HepG2 (cell line): ENCODE data around the gene PRKCZ. TPM values are rescaled to one million over a fixed set of nuclear protein-coding genes. Genes with fewer than 3 reads are reported as not detected.

Source experiments
- ATAC-seq: fragments of 200-7000 bp; cut with Tn5 transposase; 3 replicates; pipeline ENCODE4 v1.9.1; 2020; ENCODE audit warnings: mild to moderate bottlenecking, moderate library complexity
- BruUV-seq: library from RNA; stranded (reverse); fragments of 400-500 nt; replicated peaks from 2 replicates; lab custom pipeline; 2021; lab: Mats Ljungman, UMichigan
- CTCF ChIA-PET: fragments of 300-600 bp; formaldehyde crosslinking; extraction: SDS; loops from one replicate; lab custom pipeline; 2021; ENCODE audit warnings: low total read pairs, inconsistent platforms, low intra/inter-chr PET ratio; lab: Yijun Ruan, JAX
- POLR2A ChIA-PET: fragments of 350-600 bp; sonication (Branson Sonifier 250); formaldehyde crosslinking; loops from one replicate; lab custom pipeline; 2020; ENCODE audit warnings: antibody characterized with exemption, inconsistent platforms; lab: Yijun Ruan, JAX
- DNase-seq: peaks from one replicate; pipeline ENCODE4 v3.0.0-alpha.2; 2015; ENCODE audit warnings: low spot score
- FAIRE-seq: peaks from 3 replicates; lab custom pipeline; 2011; peaks lifted over from hg19 to GRCh38; lab: Jason Lieb, UNC
- H2AFZ ChIP-seq: one replicate; pipeline ENCODE4 v1.6.1; 2011; ENCODE audit warnings: low read length, inconsistent platforms
- H3K27ac ChIP-seq: fragments of 300-600 bp; 3 replicates; pipeline ENCODE4 v1.8.0; 2011; ENCODE audit warnings: mixed run types, mild to moderate bottlenecking, mixed read lengths, low read length, inconsistent platforms; ENCODE audit not compliant: insufficient read depth; ENCODE audit errors: extremely low read length
- H3K27me3 ChIP-seq, 2 experiments: fragments of 200-600 bp in 1 of 2; 2 replicates in 1 of 2; 3 replicates in 1 of 2; pipeline versions ENCODE4 v1.6.0 to v1.8.0; 2011; ENCODE audit warnings: low read length in 2 of 2, mild to moderate bottlenecking in 2 of 2, moderate library complexity in 2 of 2, inconsistent platforms in 1 of 2; ENCODE audit not compliant: insufficient read depth in 2 of 2, control insufficient read depth in 1 of 2
- H3K36me3 ChIP-seq, 2 experiments: fragments of 200-600 bp in 1 of 2; replicated peaks in 1 of 2; 2 replicates in 1 of 2; 3 replicates in 1 of 2; pipeline versions ENCODE4 v1.5.1 to v1.8.0; 2011; ENCODE audit warnings: low read length in 2 of 2, inconsistent platforms in 1 of 2; ENCODE audit not compliant: insufficient read depth in 2 of 2, control insufficient read depth in 1 of 2
- H3K4me1 ChIP-seq: 2 replicates; pipeline ENCODE4 v1.5.1; 2012; ENCODE audit warnings: low read length, inconsistent platforms; ENCODE audit not compliant: insufficient read depth
- H3K4me2 ChIP-seq: 2 replicates; pipeline ENCODE4 v1.6.0; 2011; ENCODE audit warnings: low read depth, low read length, inconsistent platforms
- H3K4me3 ChIP-seq, 3 experiments: fragments of 200-600 bp in 1 of 3; sonication (generic), shearing (Covaris generic) in 1 of 3; replicated peaks in 1 of 3; 2 replicates each; pipeline ENCODE4 v1.5.1; 2011 to 2016; ENCODE audit warnings: low read length in 3 of 3, inconsistent platforms in 2 of 3, low read depth in 2 of 3, mild to moderate bottlenecking in 2 of 3, control low read depth in 1 of 3, mixed read lengths in 1 of 3; ENCODE audit not compliant: insufficient read depth in 1 of 3
- H3K79me2 ChIP-seq: one replicate; pipeline ENCODE4 v1.6.1; 2011; ENCODE audit warnings: low read length, inconsistent platforms; ENCODE audit not compliant: insufficient read depth
- H3K9ac ChIP-seq: 2 replicates; pipeline ENCODE4 v1.6.0; 2011; ENCODE audit warnings: mild to moderate bottlenecking, low read depth, low read length, inconsistent platforms; ENCODE audit not compliant: insufficient read depth
- H3K9me3 ChIP-seq: 2 replicates; pipeline ENCODE4 v1.5.1; 2012; ENCODE audit warnings: mild to moderate bottlenecking, low read length
- H4K20me1 ChIP-seq: 2 replicates; pipeline ENCODE4 v1.6.0; 2011; ENCODE audit warnings: inconsistent platforms, mild to moderate bottlenecking, low read length, moderate library complexity; ENCODE audit not compliant: insufficient read depth
- ARID3A ChIP-seq: IDR thresholded peaks from 2 replicates; pipeline ENCODE4 v1.6.1; 2012; ENCODE audit warnings: low read depth, low read length, improper control_type of control experiment
- CERS6 ChIP-seq: sonication (generic); formaldehyde crosslinking; IDR thresholded peaks from 2 replicates; pipeline ENCODE4 v1.5.0; 2020; ENCODE audit warnings: missing genetic modification reagents
- GLMP ChIP-seq: sonication (generic); formaldehyde crosslinking; IDR thresholded peaks from 2 replicates; pipeline ENCODE4 v1.9.0; 2021; ENCODE audit warnings: missing genetic modification reagents, mild to moderate bottlenecking, borderline replicate concordance
- GZF1 ChIP-seq: sonication (generic); formaldehyde crosslinking; IDR thresholded peaks from 2 replicates; pipeline ENCODE4 v1.5.1; 2020; ENCODE audit warnings: mild to moderate bottlenecking, missing genetic modification reagents
- HNRNPK ChIP-seq: fragments of 200-400 bp; formaldehyde crosslinking; IDR thresholded peaks from 2 replicates; pipeline ENCODE4 v1.6.1; 2018; ENCODE audit warnings: low read length, low read depth, moderate library complexity, mild to moderate bottlenecking; ENCODE audit not compliant: poor library complexity, severe bottlenecking
- MTA1 ChIP-seq: sonication (generic); formaldehyde crosslinking; IDR thresholded peaks from 2 replicates; pipeline ENCODE4 v1.4.0; 2020; ENCODE audit warnings: missing genetic modification reagents, mild to moderate bottlenecking, borderline replicate concordance
- PLRG1 ChIP-seq: fragments of 450-650 bp; conservative IDR thresholded peaks from 2 replicates; pipeline ENCODE4 v1.6.1; 2016
- PRPF4 ChIP-seq: fragments of 200-400 bp; formaldehyde crosslinking; IDR thresholded peaks from 2 replicates; pipeline ENCODE4 v1.6.1; 2016; ENCODE audit warnings: low read length, low read depth; ENCODE audit not compliant: poor library complexity, severe bottlenecking
- SSRP1 ChIP-seq: IDR thresholded peaks from 2 replicates; pipeline ENCODE4 v1.6.1; 2016; ENCODE audit warnings: control low read depth
- ZNF260 ChIP-seq: sonication (generic); formaldehyde crosslinking; IDR thresholded peaks from 2 replicates; pipeline ENCODE4 v1.4.0; 2020; ENCODE audit warnings: missing genetic modification reagents, low read depth, mild to moderate bottlenecking, borderline replicate concordance
- ZNF274 ChIP-seq: sonication (generic); formaldehyde crosslinking; IDR thresholded peaks from 2 replicates; pipeline ENCODE4 v1.5.1; 2020; ENCODE audit warnings: mild to moderate bottlenecking, missing genetic modification reagents
- ZNF282 ChIP-seq: fragments of 450-650 bp; IDR thresholded peaks from 2 replicates; pipeline ENCODE4 v1.6.1; 2018; ENCODE audit not compliant: partially characterized antibody
- ZNF549 ChIP-seq: sonication (generic); formaldehyde crosslinking; IDR thresholded peaks from 2 replicates; pipeline ENCODE4 v1.5.0; 2020; ENCODE audit warnings: missing genetic modification reagents
- WGBS: methylation state at CpG from one replicate; pipeline ENCODE4 v1.1.6; 2017; ENCODE audit warnings: low lambda C conversion rate; 5-methylcytosine and 5-hydroxymethylcytosine counted together
- in situ Hi-C: cut with HindIII; loops from 2 replicates; pipeline ENCODE4 v1.10.0; 2017; ENCODE audit warnings: low pct_unique_long_range_greater_than_20kb; ENCODE audit not compliant: extremely low pct_ligation_motif_present
- intact Hi-C: fragments of 100-400 bp; cut with micrococcal nuclease; formaldehyde crosslinking; loops from one replicate; pipeline ENCODE4 v1.10.0; 2022; ENCODE audit not compliant: unreplicated experiment
- polyA plus RNA-seq, 8 experiments: library from polyadenylated mRNA; depleted of rRNA in 3 of 8; stranded (reverse) in 7 of 8; unstranded in 1 of 8; fragments of >200 nt; fragmentation: Illumina TruSeq in 4 of 8; extraction: Trizol in 4 of 8; gene quantifications; 2 replicates each; pipeline versions ENCODE4 v1.2.1 to v1.2.3, GENCODE V29; 2011 to 2016; ENCODE audit warnings: low read depth in 4 of 8, missing spikeins in 1 of 8, mixed read lengths in 1 of 8; ENCODE audit not compliant: insufficient read depth in 1 of 8
- total RNA-seq, 5 experiments: library from RNA; depleted of rRNA; stranded (reverse); fragments of >200 nt; fragmentation: Illumina TruSeq; extraction: Trizol; gene quantifications; 2 replicates each; pipeline ENCODE4 v1.2.3, GENCODE V29; 2016; ENCODE audit warnings: low read depth in 1 of 5

PRKCZ gene
- total and polyA plus RNA-seq, 2 of the 13 experiments (the other 11 are each of a cell fraction or from before 2014, with no cell fraction given): 34.7 to 85.2 TPM

- TF ChIP-seq SSRP1 (CRISPR knock-in tag): no peak
- TF ChIP-seq, all 625 proteins: peak for 0
Measured at GRCh38 chr1:2084306-2084705, 34.1 kb downstream of the PRKCZ start (continued).

GRCh38 chr1:2085080-2085479 is 34.9 kb downstream of the PRKCZ start:
- Histone ChIP-seq H3K27ac (no peak overlapping the region), H4K20me1 (no peaks in the 10 kb centered on the region), H3K4me2 (no peak overlapping the region), H3K79me2 (no peaks in the 10 kb centered on the region), H3K36me3 (0 out of 5 replicates have a peak, but pooled peaks cover 0 to 4% of the 10 kb centered on the region in 2 experiments), H3K4me1 (no peaks in the 10 kb centered on the region), H3K4me3 (no peak overlapping the region), H3K27me3 (no peaks in the 10 kb centered on the region), H3K9ac (no peak overlapping the region), H3K9me3 (no peaks in the 10 kb centered on the region), H2AFZ (no peak overlapping the region)
- in situ Hi-C loops (no loop called here), intact Hi-C loops (no loop called here)
- 98% methylated on average over 10 of the region's 17 CpGs for WGBS
- TF ChIP-seq PLRG1 (no peak), GLMP (no peak), PRPF4 (no peak)
- ChIA-PET POLR2A (no interaction called here), CTCF (no interaction called here)
- no TSS peak for BruUV-seq
- ATAC-seq (no peak), FAIRE-seq (no peak), DNase-seq (no peak)

GRCh38 chr1:2086446-2087078 is 36.4 kb downstream of the PRKCZ start:
- H3K4me2 ChIP-seq: no peak overlapping the region
- H3K4me3 ChIP-seq: no peak overlapping the region
- intact Hi-C loops (no loop called here), in situ Hi-C loops (no loop called here)
- BruUV-seq: no TSS peak
- 0 out of 5 replicates have a peak, but pooled peaks cover 0 to 4% of the 10 kb centered on the region in 2 experiments for H3K36me3 ChIP-seq
- H3K27ac ChIP-seq: no peak overlapping the region
- no peak for ATAC-seq
- POLR2A ChIA-PET: no interaction called here
- DNase-seq: no peak
- H3K9me3 ChIP-seq: no peaks in the 10 kb centered on the region
- no peak overlapping the region for H3K9ac ChIP-seq
- FAIRE-seq: no peak
- H3K27me3 ChIP-seq: no peaks in the 10 kb centered on the region
- no peaks in the 10 kb centered on the region for H3K79me2 ChIP-seq
- CTCF ChIA-PET: no interaction called here
- TF ChIP-seq ZNF549 (CRISPR knock-in tag) (no peak), ZNF274 (CRISPR knock-in tag) (no peak), ARID3A (no peak), ZNF260 (CRISPR knock-in tag) (no peak), HNRNPK (no peak), MTA1 (no peak), ZNF282 (no peak), CERS6 (no peak), GZF1 (CRISPR knock-in tag) (no peak)
- no peaks in the 10 kb centered on the region for H3K4me1 ChIP-seq
- 96% methylated on average over 26 of the region's 26 CpGs for WGBS
- H4K20me1 ChIP-seq: no peaks in the 10 kb centered on the region
- H2AFZ ChIP-seq: no peak overlapping the region
